Stimulated activated CD8-positive, alpha-beta memory T cell treated with anti-CD3 and anti-CD28 coated beads, Interleukin-15, amount 100 ng/mL, for 24 hours (primary cell): ENCODE data around the gene CAPN10.

ENCODE experiments used
- DNase-seq: peaks from one replicate; pipeline ENCODE4 v3.0.0-alpha.2; 2020; ENCODE audit warnings: low read depth

CAPN10 gene

GRCh38 chr2:240589375-240589774 is 2.8 kb downstream of the CAPN10 start:
- DNase-seq, result no peak

DNA sequence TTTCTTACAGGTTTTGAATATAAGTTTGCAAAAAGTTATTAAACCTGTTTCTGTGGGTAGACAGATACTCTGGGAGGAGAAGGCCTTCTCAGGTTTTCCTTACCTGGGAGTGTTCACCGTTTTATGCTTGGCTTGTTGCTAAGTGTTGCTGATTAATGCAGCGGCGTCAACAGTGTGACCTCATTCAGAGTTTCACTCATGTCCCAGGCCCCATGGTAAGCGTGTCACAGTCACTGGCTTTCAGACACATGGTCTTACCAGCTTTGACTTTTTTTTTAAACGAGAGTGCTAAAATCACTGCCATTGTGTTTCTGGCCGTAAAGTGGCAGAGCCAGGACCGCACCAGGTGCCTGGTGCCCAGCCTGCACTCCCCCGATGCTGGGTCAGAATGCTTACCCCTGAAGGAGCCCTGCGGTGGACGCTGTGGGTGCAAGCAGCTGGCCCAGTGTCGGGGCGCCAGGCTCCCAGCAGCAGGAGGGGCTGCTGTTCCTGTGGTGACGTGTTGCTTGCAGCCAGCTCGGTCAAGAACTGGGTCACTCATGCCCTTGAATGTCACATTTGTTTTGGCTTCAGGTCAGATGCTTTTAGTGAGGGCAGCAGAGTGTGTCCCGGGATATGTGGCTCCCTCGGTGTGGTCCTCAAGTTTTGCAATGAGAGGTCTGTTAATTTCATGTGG is 3.5 kb downstream of the CAPN10 start:
- DNase-seq, result no peak

DNA sequence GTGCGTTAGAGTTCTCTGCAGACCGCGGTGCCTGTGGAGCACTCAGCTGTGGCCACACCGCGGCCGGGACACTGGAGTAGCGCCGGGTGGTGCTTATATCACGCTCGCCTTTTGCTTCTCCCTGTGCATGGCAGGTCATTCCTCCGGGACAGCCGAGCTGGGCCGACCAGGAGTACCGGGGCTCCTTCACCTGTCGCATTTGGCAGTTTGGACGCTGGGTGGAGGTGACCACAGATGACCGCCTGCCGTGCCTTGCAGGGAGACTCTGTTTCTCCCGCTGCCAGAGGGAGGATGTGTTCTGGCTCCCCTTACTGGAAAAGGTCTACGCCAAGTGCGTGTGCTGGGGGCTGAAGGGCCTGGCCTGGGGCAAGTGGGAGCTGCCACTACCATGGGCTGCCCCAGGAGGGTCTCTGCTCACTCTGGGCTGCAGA is 4.2 kb downstream of the CAPN10 start:
- DNase-seq, result no peak

DNA sequence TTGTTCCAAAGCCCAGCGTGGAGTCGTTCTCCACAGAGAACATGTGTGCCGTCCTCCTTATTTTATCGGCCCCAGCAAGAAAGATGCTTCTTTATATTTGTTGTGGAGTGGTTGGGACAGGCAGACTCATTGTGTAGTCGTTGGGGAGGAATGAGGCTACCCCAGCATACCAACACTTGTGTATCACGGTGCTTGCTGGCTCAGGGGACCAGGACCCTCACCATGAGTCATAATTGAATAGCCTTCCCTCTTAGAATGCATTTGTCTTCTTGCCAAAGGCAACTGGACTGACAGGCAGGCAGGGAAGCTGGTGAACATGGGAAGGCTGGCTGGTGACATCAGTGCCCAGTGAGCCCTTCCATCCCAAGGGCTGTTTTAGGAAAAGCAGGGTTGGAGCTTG is 4.7 kb downstream of the CAPN10 start:
- no peak for DNase-seq

DNA sequence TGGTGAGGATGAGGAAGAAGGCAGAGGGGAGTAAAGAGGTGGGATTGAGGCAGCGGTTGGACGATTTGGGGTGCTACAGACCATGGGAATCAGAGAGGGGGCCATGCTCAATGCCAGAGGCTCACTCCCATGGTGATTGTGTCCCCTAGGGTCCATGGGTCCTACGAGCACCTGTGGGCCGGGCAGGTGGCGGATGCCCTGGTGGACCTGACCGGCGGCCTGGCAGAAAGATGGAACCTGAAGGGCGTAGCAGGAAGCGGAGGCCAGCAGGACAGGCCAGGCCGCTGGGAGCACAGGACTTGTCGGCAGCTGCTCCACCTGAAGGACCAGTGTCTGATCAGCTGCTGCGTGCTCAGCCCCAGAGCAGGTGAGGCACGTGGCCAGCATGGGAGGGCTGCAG is 5.2 kb downstream of the CAPN10 start:
- DNase-seq, result no peak

DNA sequence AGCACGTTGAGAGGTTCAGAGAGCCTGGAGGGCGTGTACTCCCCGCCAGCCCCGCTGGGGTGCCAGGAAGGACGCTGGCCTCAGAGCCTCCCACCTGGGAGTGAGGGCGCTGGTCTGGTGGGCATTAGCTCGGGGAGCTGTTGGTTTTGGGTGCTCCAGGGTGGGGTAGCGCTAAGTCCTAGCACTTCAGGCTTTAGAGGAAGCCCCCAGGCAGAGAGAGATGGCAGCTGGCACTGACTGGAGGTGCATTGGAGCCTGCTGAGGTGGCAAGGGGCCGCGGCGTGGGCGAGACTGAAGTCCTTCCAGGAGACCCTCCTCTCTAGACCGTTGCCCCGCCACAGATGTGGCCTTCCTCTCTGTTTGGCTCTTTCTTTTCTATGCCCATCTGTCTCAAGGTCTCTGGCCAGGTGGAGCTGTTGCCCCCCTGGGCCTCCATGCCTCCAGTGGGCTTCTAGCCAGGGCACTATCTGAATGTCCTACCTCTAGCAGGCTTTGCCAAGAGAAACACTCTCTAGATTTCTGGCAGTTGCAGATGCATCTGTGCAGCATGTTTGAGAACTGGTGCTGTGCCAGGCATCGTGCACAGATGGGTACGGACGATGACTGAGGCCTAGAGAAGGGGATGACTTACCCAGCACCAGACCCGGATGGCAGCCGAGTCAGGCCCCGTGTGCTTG is 6.6 kb downstream of the CAPN10 start:
- DNase-seq, result no peak

- DNase-seq, result no peak
Measured at GRCh38 chr2:240593703-240594451, 7.3 kb downstream of the CAPN10 start.

GRCh38 chr2:240594511-240595380 is 8.2 kb downstream of the CAPN10 start:
- DNase-seq, result no peak

- DNase-seq, result no peak
Measured at GRCh38 chr2:240595381-240596079, 9.0 kb downstream of the CAPN10 start.

DNA sequence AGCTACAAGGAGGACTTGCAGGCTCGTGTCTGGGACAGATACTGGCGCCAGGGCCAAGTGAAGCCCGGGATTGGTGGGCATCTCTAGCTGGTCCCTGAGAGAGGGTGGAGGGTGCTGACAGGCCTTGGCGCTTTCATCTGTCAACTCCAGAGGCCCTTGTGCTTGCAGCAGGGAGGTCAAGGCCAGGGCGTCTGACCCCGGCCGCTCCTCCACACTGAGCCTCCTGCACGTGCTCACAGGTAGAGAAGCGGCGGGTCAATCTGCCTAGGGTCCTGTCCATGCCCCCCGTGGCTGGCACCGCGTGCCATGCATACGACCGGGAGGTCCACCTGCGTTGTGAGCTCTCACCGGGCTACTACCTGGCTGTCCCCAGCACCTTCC is 9.5 kb downstream of the CAPN10 start:
- DNase-seq, result no peak

- DNase-seq, result no peak
Measured at GRCh38 chr2:240596491-240596931, 10.0 kb downstream of the CAPN10 start.

- DNase-seq, result no peak
Measured at GRCh38 chr2:240597054-240597418, 10.5 kb downstream of the CAPN10 start.

DNA sequence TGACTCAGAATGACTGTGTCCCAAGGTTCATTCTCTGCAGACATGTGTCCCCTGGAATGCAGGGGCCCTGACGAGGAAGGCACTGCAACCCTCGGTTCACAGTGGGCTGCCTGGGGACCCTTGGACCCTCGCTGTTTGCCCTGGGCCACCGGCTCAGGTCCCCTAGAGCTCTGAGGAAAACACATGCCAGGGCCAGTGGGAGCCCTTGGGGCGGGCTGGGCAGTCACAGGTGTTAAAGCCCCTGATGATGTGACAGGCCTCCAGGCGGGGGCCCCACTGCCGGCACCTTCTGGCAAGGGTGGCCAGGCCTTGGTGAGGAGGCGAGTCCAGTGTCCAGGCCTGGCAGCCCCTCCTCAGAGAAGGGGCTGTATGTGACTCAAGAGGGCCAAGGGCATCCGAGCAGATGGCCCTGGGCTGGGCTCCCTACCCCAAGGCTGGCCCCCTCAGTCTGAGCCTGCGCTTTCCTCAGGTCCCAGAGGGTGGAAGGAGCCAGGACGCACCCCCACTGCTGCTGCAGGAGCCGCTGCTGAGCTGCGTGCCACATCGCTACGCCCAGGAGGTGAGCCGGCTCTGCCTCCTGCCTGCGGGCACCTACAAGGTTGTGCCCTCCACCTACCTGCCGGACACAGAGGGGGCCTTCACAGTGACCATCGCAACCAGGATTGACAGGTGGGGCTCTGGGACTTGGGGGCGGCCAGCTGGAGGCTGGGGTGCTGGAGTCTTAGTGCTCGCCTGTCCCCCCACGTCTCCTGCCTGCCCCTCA is 11.1 kb downstream of the CAPN10 start:
- DNase-seq, result no peak

GRCh38 chr2:240598311-240598911 is 11.9 kb downstream of the CAPN10 start:
- DNase-seq, result no peak

DNA sequence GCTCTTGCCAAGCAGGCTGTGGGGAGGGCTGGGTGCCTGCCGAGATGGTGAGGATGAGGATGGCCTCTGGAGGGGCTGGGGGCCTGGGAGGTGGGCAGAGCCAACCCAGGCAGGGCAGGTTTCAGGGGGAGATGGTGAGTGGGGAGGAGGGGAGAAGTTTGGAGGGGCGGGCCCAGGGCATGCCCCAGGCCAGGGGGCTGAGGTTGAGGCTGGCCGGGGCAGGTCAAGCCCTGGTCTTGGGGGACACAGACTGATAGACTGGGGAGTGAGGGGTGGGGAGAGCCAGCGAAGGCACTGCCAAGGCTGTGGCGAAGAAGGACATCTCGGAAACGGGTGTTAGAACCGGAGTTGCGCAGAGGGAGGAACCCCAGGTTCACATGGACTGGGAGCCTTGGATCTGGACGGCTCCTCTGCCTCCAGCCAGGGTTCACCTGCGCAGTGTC is 12.6 kb downstream of the CAPN10 start:
- DNase-seq, result no peak

- no peak for DNase-seq
Measured at GRCh38 chr2:240600451-240600961, 14.0 kb downstream of the CAPN10 start.

- DNase-seq, result no peak
Measured at GRCh38 chr2:240601061-240601830, 14.7 kb downstream of the CAPN10 start.

DNA sequence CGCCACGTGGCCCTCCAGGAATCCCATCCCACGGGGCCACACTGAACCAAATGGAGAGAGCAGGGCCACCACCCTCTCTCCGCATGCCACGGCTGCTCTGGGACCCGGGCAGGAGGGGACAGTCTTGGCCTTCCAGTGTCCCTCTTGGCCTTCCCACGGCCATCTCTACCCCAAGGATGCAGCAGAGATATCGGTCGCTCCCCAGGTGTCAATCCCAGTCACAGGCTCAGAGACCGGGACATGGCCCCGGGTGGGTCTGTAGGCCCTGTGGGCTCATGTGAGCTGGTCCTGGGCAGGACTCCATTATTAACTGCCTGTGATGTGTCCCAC is 15.3 kb downstream of the CAPN10 start:
- DNase-seq, result no peak

GRCh38 chr2:240602266-240603050 is 15.9 kb downstream of the CAPN10 start:
- no peak for DNase-seq
